Measurements from ENCODE around the gene TRAPPC11. TPM values are rescaled to one million over a fixed set of nuclear protein-coding genes. Genes with fewer than 3 reads are reported as not detected.
A peak's percentile ranks its signal among the peaks of the same experiment; 100 is the strongest.

Gene TRAPPC11
- total RNA-seq, 1 experiment from 2014 or later, result 21.1 TPM

DNA sequence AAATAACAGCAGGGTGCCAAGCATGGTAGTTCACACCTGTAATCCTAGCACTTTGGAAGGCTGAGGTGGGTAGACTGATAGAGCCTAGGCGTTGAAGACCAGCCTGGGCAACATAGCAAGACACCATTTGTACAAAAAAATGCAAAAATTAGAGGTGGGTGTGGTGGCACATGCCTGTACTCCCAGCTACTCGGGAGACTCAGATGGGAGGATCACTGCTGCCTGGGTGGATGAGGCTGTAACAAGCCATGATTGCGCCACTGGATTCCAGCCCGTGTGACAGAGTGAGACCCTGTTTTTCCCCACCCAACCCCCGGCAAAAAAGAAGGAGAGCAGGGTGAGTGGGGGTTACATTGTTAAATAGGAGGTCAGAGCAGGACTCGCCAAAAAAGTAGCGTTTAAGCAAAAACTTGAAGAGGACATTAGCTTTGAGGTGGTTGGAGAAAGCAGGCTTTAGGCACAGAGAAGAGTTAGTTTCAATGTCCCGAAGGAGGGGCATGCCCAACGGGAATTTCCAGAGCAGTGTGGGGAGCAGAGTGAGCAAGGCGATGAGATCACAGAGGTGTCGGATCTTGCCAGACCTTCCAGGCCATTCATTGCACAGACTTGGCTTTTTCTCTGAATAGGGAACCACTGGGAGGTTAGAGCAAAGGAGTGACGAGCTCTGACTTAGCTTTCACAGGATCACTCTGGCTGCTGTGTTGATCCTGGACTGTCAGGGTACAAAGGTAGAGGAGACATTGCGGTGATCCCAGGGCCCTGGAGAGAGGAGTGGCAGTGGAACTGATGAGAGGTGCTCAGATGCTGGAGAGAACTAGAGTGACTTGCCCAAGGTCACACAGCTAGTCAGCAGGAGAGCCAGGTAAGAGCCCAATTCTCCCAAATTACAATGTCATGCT, 70.6 kb downstream of the TRAPPC11 start:
- CTCF ChIA-PET, result interaction anchor here (0.6 kb wide), 1 partner anchor 32 kb away, joined by 8 read pairs; no protein-coding TSS in a partner anchor
- no peak for DNase-seq (ENCODE audit: low read depth, low spot score)
- no peaks in the 10 kb centered on the region for H3K27me3 ChIP-seq (ENCODE audit: control insufficient read depth, insufficient read depth, low read length)
- H3K27ac ChIP-seq (ENCODE audit: low read length), result no peak overlapping the region
- intact Hi-C loops (cut with micrococcal nuclease; ENCODE audit: unreplicated experiment), result no loop called here
- no peak overlapping the region for H3K4me3 ChIP-seq (ENCODE audit: low read depth in 2 of 2, low read length in 2 of 2)
- ATAC-seq, result peak; percentile 37; the same call in 1 of the 2 replicates
- TF ChIP-seq POLR2AphosphoS5 (IDR thresholded peaks at IDR 0.05; ENCODE audit: low read depth, low read length) (no peak), TCF7L2 (IDR thresholded peaks at IDR 0.05; ENCODE audit: low read depth, low read length) (no peak), SIN3A (IDR thresholded peaks at IDR 0.05; ENCODE audit: borderline replicate concordance, insufficient read depth, low read depth, low read length) (no peak)
- TF ChIP-seq, protein P1, sequence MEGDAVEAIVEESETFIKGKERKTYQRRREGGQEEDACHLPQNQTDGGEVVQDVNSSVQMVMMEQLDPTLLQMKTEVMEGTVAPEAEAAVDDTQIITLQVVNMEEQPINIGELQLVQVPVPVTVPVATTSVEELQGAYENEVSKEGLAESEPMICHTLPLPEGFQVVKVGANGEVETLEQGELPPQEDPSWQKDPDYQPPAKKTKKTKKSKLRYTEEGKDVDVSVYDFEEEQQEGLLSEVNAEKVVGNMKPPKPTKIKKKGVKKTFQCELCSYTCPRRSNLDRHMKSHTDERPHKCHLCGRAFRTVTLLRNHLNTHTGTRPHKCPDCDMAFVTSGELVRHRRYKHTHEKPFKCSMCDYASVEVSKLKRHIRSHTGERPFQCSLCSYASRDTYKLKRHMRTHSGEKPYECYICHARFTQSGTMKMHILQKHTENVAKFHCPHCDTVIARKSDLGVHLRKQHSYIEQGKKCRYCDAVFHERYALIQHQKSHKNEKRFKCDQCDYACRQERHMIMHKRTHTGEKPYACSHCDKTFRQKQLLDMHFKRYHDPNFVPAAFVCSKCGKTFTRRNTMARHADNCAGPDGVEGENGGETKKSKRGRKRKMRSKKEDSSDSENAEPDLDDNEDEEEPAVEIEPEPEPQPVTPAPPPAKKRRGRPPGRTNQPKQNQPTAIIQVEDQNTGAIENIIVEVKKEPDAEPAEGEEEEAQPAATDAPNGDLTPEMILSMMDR (IDR thresholded peaks at IDR 0.05), result no peak
- TF ChIP-seq, protein P2, sequence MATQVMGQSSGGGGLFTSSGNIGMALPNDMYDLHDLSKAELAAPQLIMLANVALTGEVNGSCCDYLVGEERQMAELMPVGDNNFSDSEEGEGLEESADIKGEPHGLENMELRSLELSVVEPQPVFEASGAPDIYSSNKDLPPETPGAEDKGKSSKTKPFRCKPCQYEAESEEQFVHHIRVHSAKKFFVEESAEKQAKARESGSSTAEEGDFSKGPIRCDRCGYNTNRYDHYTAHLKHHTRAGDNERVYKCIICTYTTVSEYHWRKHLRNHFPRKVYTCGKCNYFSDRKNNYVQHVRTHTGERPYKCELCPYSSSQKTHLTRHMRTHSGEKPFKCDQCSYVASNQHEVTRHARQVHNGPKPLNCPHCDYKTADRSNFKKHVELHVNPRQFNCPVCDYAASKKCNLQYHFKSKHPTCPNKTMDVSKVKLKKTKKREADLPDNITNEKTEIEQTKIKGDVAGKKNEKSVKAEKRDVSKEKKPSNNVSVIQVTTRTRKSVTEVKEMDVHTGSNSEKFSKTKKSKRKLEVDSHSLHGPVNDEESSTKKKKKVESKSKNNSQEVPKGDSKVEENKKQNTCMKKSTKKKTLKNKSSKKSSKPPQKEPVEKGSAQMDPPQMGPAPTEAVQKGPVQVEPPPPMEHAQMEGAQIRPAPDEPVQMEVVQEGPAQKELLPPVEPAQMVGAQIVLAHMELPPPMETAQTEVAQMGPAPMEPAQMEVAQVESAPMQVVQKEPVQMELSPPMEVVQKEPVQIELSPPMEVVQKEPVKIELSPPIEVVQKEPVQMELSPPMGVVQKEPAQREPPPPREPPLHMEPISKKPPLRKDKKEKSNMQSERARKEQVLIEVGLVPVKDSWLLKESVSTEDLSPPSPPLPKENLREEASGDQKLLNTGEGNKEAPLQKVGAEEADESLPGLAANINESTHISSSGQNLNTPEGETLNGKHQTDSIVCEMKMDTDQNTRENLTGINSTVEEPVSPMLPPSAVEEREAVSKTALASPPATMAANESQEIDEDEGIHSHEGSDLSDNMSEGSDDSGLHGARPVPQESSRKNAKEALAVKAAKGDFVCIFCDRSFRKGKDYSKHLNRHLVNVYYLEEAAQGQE (IDR thresholded peaks at IDR 0.05; ENCODE audit: insufficient read depth in 1 of 2, low read depth in 2 of 2, low read length in 1 of 2), result no peak
- BruUV-seq (replicated peaks), result no TSS peak
- POLR2A ChIA-PET, result no interaction called here
- H3K36me3 ChIP-seq (ENCODE audit: control insufficient read depth, insufficient read depth, low read length), result no peaks in the 10 kb centered on the region
- in situ Hi-C loops (cut with HindIII; ENCODE audit: low pct_unique_long_range_greater_than_20kb, low sequenced_read_pairs), result no loop called here
- no peaks in the 10 kb centered on the region for H3K9me3 ChIP-seq (ENCODE audit: control insufficient read depth, insufficient read depth, low read depth, low read length)
- no peaks in the 10 kb centered on the region for H3K4me1 ChIP-seq (ENCODE audit: control insufficient read depth, insufficient read depth, low read length)

DNA sequence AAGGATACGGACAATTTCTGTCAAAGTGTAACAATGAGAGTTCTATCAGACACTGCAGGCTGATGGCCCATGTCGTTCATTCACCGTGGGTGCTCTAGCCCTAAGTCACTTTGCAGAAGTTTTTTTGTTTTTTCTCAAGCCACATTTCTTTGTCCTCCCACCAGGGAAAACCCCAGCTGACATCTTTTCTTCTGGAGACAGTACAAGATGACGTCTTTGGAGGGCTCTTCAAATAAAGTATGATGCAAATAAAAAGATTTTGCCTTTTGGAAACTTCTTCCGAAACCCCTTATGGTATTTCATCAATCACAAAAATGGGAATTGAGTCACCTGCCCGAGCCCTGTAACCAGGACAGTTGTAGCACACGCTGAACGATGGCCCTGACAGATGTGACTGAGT, 73.2 kb downstream of the TRAPPC11 start:
- H3K36me3 ChIP-seq (ENCODE audit: control insufficient read depth, insufficient read depth, low read length), result no peaks in the 10 kb centered on the region
- CTCF ChIA-PET, result no interaction called here
- no peaks in the 10 kb centered on the region for H3K27me3 ChIP-seq (ENCODE audit: control insufficient read depth, insufficient read depth, low read length)
- in situ Hi-C loops (cut with HindIII; ENCODE audit: low pct_unique_long_range_greater_than_20kb, low sequenced_read_pairs), result no loop called here
- H3K4me1 ChIP-seq (ENCODE audit: control insufficient read depth, insufficient read depth, low read length), result no peaks in the 10 kb centered on the region
- DNase-seq (ENCODE audit: low read depth, low spot score) (no peak), ATAC-seq (no peak)
- no peaks in the 10 kb centered on the region for H3K9me3 ChIP-seq (ENCODE audit: control insufficient read depth, insufficient read depth, low read depth, low read length)
- H3K27ac ChIP-seq (ENCODE audit: low read length), result no peak overlapping the region
- no peak overlapping the region for H3K4me3 ChIP-seq (ENCODE audit: low read depth in 2 of 2, low read length in 2 of 2)
- BruUV-seq (replicated peaks), result no TSS peak
- POLR2A ChIA-PET, result no interaction called here
- intact Hi-C loops (cut with micrococcal nuclease; ENCODE audit: unreplicated experiment), result no loop called here
- no peak for TF ChIP-seq POLR2AphosphoS5 (IDR thresholded peaks at IDR 0.05; ENCODE audit: low read depth, low read length)
- no peak for TF ChIP-seq TCF7L2 (IDR thresholded peaks at IDR 0.05; ENCODE audit: low read depth, low read length)
- TF ChIP-seq, protein P2 (IDR thresholded peaks at IDR 0.05; ENCODE audit: insufficient read depth in 1 of 2, low read depth in 2 of 2, low read length in 1 of 2), result no peak
- TF ChIP-seq, protein P1 (IDR thresholded peaks at IDR 0.05), result no peak
- TF ChIP-seq SIN3A (IDR thresholded peaks at IDR 0.05; ENCODE audit: borderline replicate concordance, insufficient read depth, low read depth, low read length), result no peak

All from Panc1 (cell line).